GM11168 (cell line): ENCODE measurements around the gene NMB.

Experiments
- in situ Hi-C: fragments of 300-500 bp; cut with MboI; formaldehyde crosslinking; loops from one replicate; pipeline ENCODE4 v1.12.0; 2022; ENCODE audit warnings: low sequenced_read_pairs; ENCODE audit not compliant: unreplicated experiment

The NMB gene

DNA sequence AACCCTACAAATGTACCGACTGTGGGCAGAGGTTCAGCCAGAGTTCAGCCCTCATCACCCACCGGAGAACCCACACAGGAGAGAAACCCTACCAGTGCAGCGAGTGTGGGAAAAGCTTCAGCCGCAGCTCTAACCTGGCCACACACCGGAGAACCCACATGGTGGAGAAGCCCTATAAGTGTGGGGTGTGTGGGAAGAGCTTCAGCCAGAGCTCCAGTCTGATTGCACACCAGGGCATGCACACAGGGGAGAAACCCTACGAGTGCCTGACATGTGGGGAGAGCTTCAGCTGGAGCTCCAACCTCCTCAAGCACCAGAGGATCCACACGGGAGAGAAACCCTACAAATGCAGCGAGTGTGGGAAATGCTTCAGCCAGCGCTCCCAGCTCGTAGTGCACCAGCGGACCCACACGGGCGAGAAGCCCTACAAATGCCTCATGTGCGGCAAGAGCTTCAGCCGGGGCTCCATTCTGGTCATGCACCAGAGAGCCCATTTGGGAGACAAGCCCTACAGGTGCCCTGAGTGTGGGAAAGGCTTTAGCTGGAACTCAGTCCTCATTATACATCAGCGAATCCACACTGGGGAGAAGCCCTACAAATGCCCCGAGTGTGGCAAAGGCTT, 36.5 kb downstream of the NMB start:
- in situ Hi-C loops, result no loop called here

GRCh38 chr15:84620626-84621025, 37.4 kb downstream of the NMB start:
- in situ Hi-C loops, result no loop called here

DNA sequence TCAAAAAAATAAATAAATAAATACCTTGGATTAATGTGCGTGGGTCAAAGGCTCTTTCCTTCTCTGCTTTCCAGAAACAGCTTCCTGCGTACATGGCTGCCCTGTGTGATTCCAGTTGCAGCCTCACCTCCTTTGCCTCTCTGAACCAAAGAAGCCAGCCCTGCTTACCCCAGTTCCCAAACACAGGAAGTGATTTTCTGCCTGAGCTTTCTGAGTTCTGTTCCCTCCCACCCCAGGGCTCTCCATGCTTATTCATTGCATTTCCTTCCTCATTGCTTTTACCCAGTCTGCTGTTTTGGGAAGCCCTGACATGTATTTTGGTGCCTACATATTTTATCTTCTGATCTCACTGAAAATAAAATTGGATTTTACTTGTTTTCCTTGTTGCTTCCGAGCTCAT, 41.8 kb downstream of the NMB start:
- in situ Hi-C loops, result no loop called here

GRCh38 chr15:84611631-84612030, 46.4 kb downstream of the NMB start:
- in situ Hi-C loops, result no loop called here

GRCh38 chr15:84609818-84610525, 48.0 kb downstream of the NMB start:
- in situ Hi-C loops, result no loop called here

- in situ Hi-C loops, result no loop called here
Observed at GRCh38 chr15:84608707-84609284, 49.2 kb downstream of the NMB start.

DNA sequence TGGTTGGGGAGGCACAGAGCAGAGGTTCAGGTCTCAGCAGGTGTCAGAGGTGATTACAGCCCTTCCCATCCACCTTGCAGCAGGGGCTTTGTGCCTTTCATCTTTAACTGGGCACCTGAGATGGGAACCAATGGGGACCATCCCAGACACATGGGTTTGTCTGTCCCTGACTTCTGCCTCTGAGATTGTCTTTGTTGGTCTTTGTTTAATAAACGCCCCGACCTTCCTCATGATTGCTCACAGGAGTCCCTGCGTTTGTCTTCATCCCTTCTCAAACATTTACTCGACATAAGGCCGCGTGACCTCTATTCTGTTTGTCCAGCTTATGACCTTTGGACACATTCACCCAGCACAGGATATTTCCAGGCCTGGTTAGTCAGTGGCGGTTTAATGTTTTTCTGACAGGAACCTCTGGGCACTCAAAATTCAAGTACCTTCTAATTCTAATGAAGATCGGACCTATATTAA, 51.3 kb downstream of the NMB start:
- in situ Hi-C loops, result no loop called here

GRCh38 chr15:84605554-84605882, 52.5 kb downstream of the NMB start:
- in situ Hi-C loops, result no loop called here
